A549 treated with DMSO at 1 μM for 4 hours (cell line): ENCODE measurements around the gene LST1. TPM values are rescaled to one million over a fixed set of nuclear protein-coding genes. Genes with fewer than 3 reads are reported as not detected.

ENCODE experiments used
- total RNA-seq: library from RNA; stranded (reverse); fragments of 200-300 nt; extraction: Qiagen RNA extraction; gene quantifications from 5 replicates; pipeline ENCODE4 v1.2.3, GENCODE V29; 2022; ENCODE audit warnings: low read depth

Gene LST1
- total RNA-seq: 0.20 to 0.26 TPM in 2 of 5 replicates, not detected in the others

DNA sequence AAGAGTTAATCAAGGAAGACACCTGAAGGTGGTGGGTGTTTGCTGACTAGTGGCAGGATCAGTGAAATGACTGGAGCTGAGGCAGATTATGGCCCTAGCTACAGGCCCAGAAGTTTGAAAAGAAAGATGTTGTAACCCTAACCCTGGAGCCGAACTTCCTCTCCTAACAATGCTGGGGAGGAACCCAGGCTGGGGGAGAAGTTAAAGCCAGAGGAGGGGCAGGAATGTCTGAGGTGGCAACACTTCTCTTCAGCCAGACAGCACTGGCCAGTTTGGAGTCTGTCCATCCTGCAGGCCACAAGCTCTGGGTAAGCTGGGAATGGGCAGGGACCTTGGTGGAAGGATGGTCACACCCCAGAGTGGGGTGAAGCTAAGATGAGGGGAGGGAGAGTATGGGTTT lies at the start of gene LST1:
LST1 (plus strand) TSS at position 270 of the 400 bp plus-strand sequence. CDS start 1,023 bp downstream, outside the sequence.

GRCh38 chr6:31541658-31542521 lies 44.2 kb upstream of the LST1 start, which contains the start of gene DDX39B:
Gene DDX39B, minus strand, starts transcription at chr6:31542003. Its CDS starts 1,471 bp downstream, at chr6:31540532.

GRCh38 chr6:31546339-31546957 lies 39.6 kb upstream of the LST1 start, which contains the start of gene ATP6V1G2:
Gene ATP6V1G2, minus strand, starts transcription at chr6:31546608. Its CDS starts 49 bp downstream, at chr6:31546559.

GRCh38 chr6:31546958-31547726 lies 38.9 kb upstream of the LST1 start, which contains the start of gene NFKBIL1:
Gene NFKBIL1, plus strand, starts transcription at chr6:31547608. Its CDS starts 87 bp downstream, at chr6:31547695.

GRCh38 chr6:31572041-31572911 lies 13.8 kb upstream of the LST1 start, which contains the start of gene LTA:
Gene LTA, plus strand, starts transcription at chr6:31572289. Its CDS starts 454 bp downstream, at chr6:31572743.

DNA sequence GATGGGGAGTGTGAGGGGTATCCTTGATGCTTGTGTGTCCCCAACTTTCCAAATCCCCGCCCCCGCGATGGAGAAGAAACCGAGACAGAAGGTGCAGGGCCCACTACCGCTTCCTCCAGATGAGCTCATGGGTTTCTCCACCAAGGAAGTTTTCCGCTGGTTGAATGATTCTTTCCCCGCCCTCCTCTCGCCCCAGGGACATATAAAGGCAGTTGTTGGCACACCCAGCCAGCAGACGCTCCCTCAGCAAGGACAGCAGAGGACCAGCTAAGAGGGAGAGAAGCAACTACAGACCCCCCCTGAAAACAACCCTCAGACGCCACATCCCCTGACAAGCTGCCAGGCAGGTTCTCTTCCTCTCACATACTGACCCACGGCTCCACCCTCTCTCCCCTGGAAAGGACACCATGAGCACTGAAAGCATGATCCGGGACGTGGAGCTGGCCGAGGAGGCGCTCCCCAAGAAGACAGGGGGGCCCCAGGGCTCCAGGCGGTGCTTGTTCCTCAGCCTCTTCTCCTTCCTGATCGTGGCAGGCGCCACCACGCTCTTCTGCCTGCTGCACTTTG lies 10.7 kb upstream of the LST1 start, which contains the start of gene TNF:
TNF (plus strand) TSS at position 231 of the 567 bp plus-strand sequence; CDS start at position 408, 177 bp downstream.

GRCh38 chr6:31582230-31582643 lies 3.8 kb upstream of the LST1 start, which contains the start of gene LTB:
Gene LTB, minus strand, starts transcription at chr6:31582424. Its CDS starts 7 bp downstream, at chr6:31582417.

DNA sequence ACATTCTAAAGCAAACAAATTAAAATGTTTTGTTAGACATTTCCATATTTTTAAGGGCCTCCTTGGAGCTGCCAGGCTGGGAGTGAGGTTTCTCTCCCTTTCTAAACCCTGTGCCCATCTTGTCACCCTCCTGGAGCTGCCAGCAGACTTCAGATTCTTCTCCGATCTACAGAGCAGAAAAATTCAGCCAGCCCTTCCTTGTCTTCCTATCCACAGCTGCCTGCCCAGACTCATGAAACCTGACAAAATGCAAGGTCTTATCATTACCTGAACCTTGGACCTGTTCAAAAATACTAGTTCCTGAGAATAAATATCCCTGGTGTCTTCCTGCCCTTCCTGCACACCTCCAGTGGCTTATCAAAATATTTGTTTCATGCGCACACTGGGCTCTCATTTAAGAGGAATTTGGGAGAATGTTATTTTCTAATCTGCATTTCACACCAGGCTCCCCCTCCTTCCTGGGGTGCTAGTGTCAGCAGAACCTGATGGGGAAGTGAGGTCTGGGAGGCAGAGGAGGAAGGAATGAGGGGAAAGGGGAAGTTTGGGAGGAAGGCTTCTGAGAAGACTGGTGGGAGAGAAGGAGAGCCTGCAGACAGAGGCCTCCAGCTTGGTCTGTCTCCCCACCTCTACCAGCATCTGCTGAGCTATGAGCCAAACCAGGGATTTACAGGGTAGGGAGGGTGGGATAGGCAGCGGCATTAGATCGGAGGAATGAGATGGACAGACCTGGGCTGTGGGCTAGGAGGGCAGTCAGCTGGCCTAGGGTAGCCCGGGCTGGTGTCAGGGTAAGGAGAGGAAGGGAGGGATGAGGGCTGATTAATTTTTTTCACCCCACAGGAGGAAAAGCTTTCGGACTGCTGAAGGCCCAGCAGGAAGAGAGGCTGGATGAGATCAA lies 28.9 kb downstream of the LST1 start, which contains the start of gene AIF1:
AIF1 (plus strand) TSS at position 551 of the 895 bp plus-strand sequence; CDS start at position 647, 96 bp downstream.

DNA sequence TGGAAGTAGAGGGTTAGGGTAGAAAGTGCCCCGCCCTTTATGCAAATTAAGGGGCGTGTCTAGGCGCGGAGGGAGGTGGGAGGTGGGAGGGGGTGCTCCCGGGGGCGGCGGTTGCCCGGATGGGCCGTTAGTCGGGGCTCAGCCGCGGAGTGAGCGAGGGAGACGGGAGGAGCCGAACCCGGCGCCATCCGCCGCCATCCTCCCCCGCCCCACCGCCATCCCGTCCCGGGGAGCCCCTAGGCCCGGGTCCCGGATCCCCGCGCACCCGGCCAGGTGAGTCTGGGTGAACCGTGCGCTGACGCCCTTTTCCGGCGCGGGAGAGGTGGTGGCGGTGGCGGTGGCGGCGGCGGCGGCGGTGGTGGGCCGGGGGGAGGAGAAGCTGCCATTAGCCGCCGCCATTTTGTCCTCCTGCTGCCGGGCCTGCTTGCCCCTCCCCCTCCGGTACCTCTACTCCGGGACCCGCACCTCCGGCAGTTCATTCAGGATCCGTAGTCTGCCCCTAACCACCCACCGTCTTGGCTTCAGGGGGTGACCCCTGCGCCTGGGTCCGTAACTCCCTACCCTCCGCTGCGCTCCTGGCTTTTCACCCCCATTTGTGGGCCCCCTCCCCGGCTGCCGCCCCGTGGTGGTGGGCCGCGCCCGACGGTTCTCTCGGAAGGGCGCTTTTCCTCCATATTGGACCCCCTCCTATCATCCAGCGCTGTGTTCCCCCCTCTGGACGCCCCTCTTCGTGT lies 34.7 kb downstream of the LST1 start, which contains the start of gene PRRC2A:
PRRC2A (plus strand) TSS at position 130 of the 734 bp plus-strand sequence. CDS start 2,075 bp downstream, outside the sequence.

Other genes with a start within 250 kb of the LST1 start
- gene HLA-B, start 229.1 kb upstream of the LST1 start, total RNA-seq: 22.4 to 31.2 TPM (median 26.4 TPM) in 5 replicates
- gene MICA, start 182.7 kb upstream of the LST1 start, total RNA-seq: 26.7 to 28.7 TPM (median 27.5 TPM) in 5 replicates
- 7.6 to 9.0 TPM (median 8.6 TPM) in 5 replicates for gene MICB, start 88.1 kb upstream of the LST1 start, total RNA-seq
- not detected in 5 replicates for gene MCCD1, start 57.3 kb upstream of the LST1 start, total RNA-seq
- 352 to 407 TPM (median 386 TPM) in 5 replicates for gene DDX39B, start 44.3 kb upstream of the LST1 start, total RNA-seq
- gene ATP6V1G2, start 39.7 kb upstream of the LST1 start, total RNA-seq: 0.40 to 0.77 TPM (median 0.64 TPM) in 5 replicates
- 9.6 to 12.9 TPM (median 11.4 TPM) in 5 replicates for gene NFKBIL1, start 38.7 kb upstream of the LST1 start, total RNA-seq
- 0.11 to 0.12 TPM in 2 of 5 replicates, not detected in the others for gene LTA, start 14.0 kb upstream of the LST1 start, total RNA-seq
- 0.10 to 0.22 TPM (median 0.11 TPM) in 3 of 5 replicates, not detected in the others for gene TNF, start 10.7 kb upstream of the LST1 start, total RNA-seq
- gene LTB, start 3.9 kb upstream of the LST1 start, total RNA-seq: 0.29 to 0.50 TPM (median 0.49 TPM) in 5 replicates
- not detected in 5 replicates for gene NCR3, start 6.7 kb downstream of the LST1 start, total RNA-seq
- gene AIF1, start 29.0 kb downstream of the LST1 start, total RNA-seq: not detected in 5 replicates
- 68.9 to 101 TPM (median 86.8 TPM) in 5 replicates for gene PRRC2A, start 34.4 kb downstream of the LST1 start, total RNA-seq
- gene BAG6, start 66.4 kb downstream of the LST1 start, total RNA-seq: 119 to 155 TPM (median 144 TPM) in 5 replicates
- gene APOM, start 69.6 kb downstream of the LST1 start, total RNA-seq: 2.8 to 3.8 TPM (median 3.2 TPM) in 5 replicates
- gene C6orf47, start 74.5 kb downstream of the LST1 start, total RNA-seq: 10.9 to 13.1 TPM (median 12.1 TPM) in 5 replicates
- 10.7 to 15.4 TPM (median 12.2 TPM) in 5 replicates for gene GPANK1, start 78.7 kb downstream of the LST1 start, total RNA-seq
- gene CSNK2B, start 79.8 kb downstream of the LST1 start, total RNA-seq: 165 to 176 TPM (median 167 TPM) in 5 replicates
- 3.6 to 5.8 TPM (median 5.1 TPM) in 5 replicates for gene LY6G5B, start 83.7 kb downstream of the LST1 start, total RNA-seq
- 0.95 to 2.0 TPM (median 1.3 TPM) in 5 replicates for gene LY6G5C, start 94.8 kb downstream of the LST1 start, total RNA-seq
- 16.1 to 20.1 TPM (median 17.9 TPM) in 5 replicates for gene ABHD16A, start 117.0 kb downstream of the LST1 start, total RNA-seq
- gene LY6G6F, start 120.6 kb downstream of the LST1 start, total RNA-seq: not detected in 5 replicates
- gene LY6G6D, start 129.1 kb downstream of the LST1 start, total RNA-seq: not detected in 5 replicates
- gene LY6G6C, start 135.5 kb downstream of the LST1 start, total RNA-seq: 0.12 to 0.20 TPM in 2 of 5 replicates, not detected in the others
- not detected in 5 replicates for gene MPIG6B, start 137.1 kb downstream of the LST1 start, total RNA-seq
- gene DDAH2, start 143.0 kb downstream of the LST1 start, total RNA-seq: 27.0 to 30.0 TPM (median 27.6 TPM) in 5 replicates
- gene CLIC1, start 150.3 kb downstream of the LST1 start, total RNA-seq: 490 to 521 TPM (median 507 TPM) in 5 replicates
- 10.7 to 16.8 TPM (median 15.8 TPM) in 5 replicates for gene MSH5, start 153.7 kb downstream of the LST1 start, total RNA-seq
- 3.0 to 5.0 TPM (median 3.3 TPM) in 5 replicates for gene SAPCD1, start 176.4 kb downstream of the LST1 start, total RNA-seq
- 1.4 to 2.0 TPM (median 1.8 TPM) in 5 replicates for gene VWA7, start 191.1 kb downstream of the LST1 start, total RNA-seq
- gene VARS1, start 209.5 kb downstream of the LST1 start, total RNA-seq: 52.7 to 64.9 TPM (median 59.0 TPM) in 5 replicates
- gene LSM2, start 220.7 kb downstream of the LST1 start, total RNA-seq: 49.8 to 66.9 TPM (median 61.6 TPM) in 5 replicates
- gene HSPA1L, start 229.0 kb downstream of the LST1 start, total RNA-seq: 1.00 to 2.0 TPM (median 1.9 TPM) in 5 replicates
- gene HSPA1A, start 229.3 kb downstream of the LST1 start, total RNA-seq: 134 to 436 TPM (median 349 TPM) in 5 replicates
- gene HSPA1B, start 241.5 kb downstream of the LST1 start, total RNA-seq: 109 to 336 TPM (median 263 TPM) in 5 replicates